Activated CD4-positive, alpha-beta memory T cell treated with anti-CD3 and anti-CD28 coated beads, Interleukin-2, amount 10 ng/mL, durations not matched to agents 7 days and 5 days (primary cell): ENCODE measurements around the gene CERT1. TPM values are rescaled to one million over a fixed set of nuclear protein-coding genes. Genes with fewer than 3 reads are reported as not detected.

Experiments
- CTCF ChIA-PET: fragments of 350-600 bp; sonication (Branson Sonifier 250); formaldehyde crosslinking; loops from one replicate; lab custom pipeline; 2021; ENCODE audit warnings: antibody characterized with exemption, inconsistent platforms; lab: Charles Lee
- POLR2A ChIA-PET: fragments of 350-600 bp; sonication (Branson Sonifier 250); formaldehyde crosslinking; loops from one replicate; lab custom pipeline; 2021; ENCODE audit warnings: antibody characterized with exemption; lab: Charles Lee
- DNase-seq: peaks from one replicate; pipeline ENCODE4 v3.0.0-alpha.2; 2020
- H3K27ac Mint-ChIP-seq: one replicate; pipeline ENCODE4 v1.8.0; 2021; ENCODE audit warnings: mild to moderate bottlenecking, mixed read lengths
- H3K27me3 Mint-ChIP-seq: one replicate; pipeline ENCODE4 v1.8.0; 2021; ENCODE audit warnings: mixed read lengths
- H3K36me3 Mint-ChIP-seq: one replicate; pipeline ENCODE4 v1.8.0; 2021; ENCODE audit warnings: low read depth, mixed read lengths
- H3K4me1 Mint-ChIP-seq: one replicate; pipeline ENCODE4 v1.8.0; 2021; ENCODE audit warnings: mixed read lengths
- H3K4me3 Mint-ChIP-seq: one replicate; pipeline ENCODE4 v1.8.0; 2021; ENCODE audit warnings: mild to moderate bottlenecking, mixed read lengths
- H3K9me3 Mint-ChIP-seq: one replicate; pipeline ENCODE4 v1.8.0; 2021; ENCODE audit warnings: mixed read lengths
- total RNA-seq, 2 experiments: library from RNA; stranded (reverse); gene quantifications; one replicate each; pipeline ENCODE4 v1.2.3, GENCODE V29; 2021

Gene CERT1
- total RNA-seq, 2 experiments from 2014 or later: 36.2 to 39.7 TPM

GRCh38 chr5:75365740-75366139, 145.7 kb downstream of the CERT1 start:
- Mint-ChIP-seq H3K9me3 (no peaks in the 10 kb centered on the region), H3K27ac (no peak overlapping the region), H3K4me1 (peaks cover 6% of the 10 kb centered on the region), H3K4me3 (no peak overlapping the region), H3K27me3 (no peaks in the 10 kb centered on the region), H3K36me3 (peaks cover 22% of the 10 kb centered on the region)
- no peak for DNase-seq
- ChIA-PET CTCF (no interaction called here), POLR2A (interaction anchor here (0.7 to 1.3 kb wide), 3 partner anchors 15 to 146 kb away, joined by 3 read pairs; partner anchors contain the start of genes CERT1 and POLK)

- H3K4me3 Mint-ChIP-seq: no peak overlapping the region
- H3K4me1 Mint-ChIP-seq: peaks cover 6% of the 10 kb centered on the region
- ChIA-PET POLR2A (interaction anchor here (0.9 to 1.3 kb wide), 2 partner anchors 14 to 147 kb away, joined by 3 read pairs; partner anchors contain the start of genes CERT1 and POLK), CTCF (no interaction called here)
- H3K9me3 Mint-ChIP-seq: no peaks in the 10 kb centered on the region
- no peak overlapping the region for H3K27ac Mint-ChIP-seq
- no peaks in the 10 kb centered on the region for H3K27me3 Mint-ChIP-seq
- DNase-seq: no peak
- peaks cover 32% of the 10 kb centered on the region for H3K36me3 Mint-ChIP-seq
These were observed 146.7 kb downstream of the CERT1 start for GRCh38 chr5:75364571-75365280.

GRCh38 chr5:75363726-75364495, 147.5 kb downstream of the CERT1 start:
- CTCF ChIA-PET: no interaction called here
- no peak for DNase-seq
- Mint-ChIP-seq H3K9me3 (no peaks in the 10 kb centered on the region), H3K4me1 (peaks cover 6% of the 10 kb centered on the region), H3K4me3 (no peak overlapping the region), H3K27me3 (no peaks in the 10 kb centered on the region), H3K27ac (no peak overlapping the region), H3K36me3 (peaks cover 37% of the 10 kb centered on the region)
- POLR2A ChIA-PET: interaction anchor here (0.8 kb wide), 1 partner anchor 13 kb away, joined by 3 read pairs; no protein-coding TSS in a partner anchor

GRCh38 chr5:75363111-75363510, 148.3 kb downstream of the CERT1 start:
- POLR2A ChIA-PET: interaction anchor here (0.8 kb wide), 1 partner anchor 12 kb away, joined by 3 read pairs; no protein-coding TSS in a partner anchor
- peaks cover 40% of the 10 kb centered on the region for H3K36me3 Mint-ChIP-seq
- H3K4me3 Mint-ChIP-seq: no peak overlapping the region
- no peak for DNase-seq
- H3K27ac Mint-ChIP-seq: no peak overlapping the region
- H3K27me3 Mint-ChIP-seq: no peaks in the 10 kb centered on the region
- CTCF ChIA-PET: interaction anchor here (0.9 kb wide), 1 partner anchor 26 kb away, joined by 3 read pairs; the partner anchor contains the start of gene HMGCR
- H3K9me3 Mint-ChIP-seq: no peaks in the 10 kb centered on the region
- H3K4me1 Mint-ChIP-seq: peaks cover 6% of the 10 kb centered on the region

GRCh38 chr5:75362474-75362975, 148.9 kb downstream of the CERT1 start:
- Mint-ChIP-seq H3K27me3 (no peaks in the 10 kb centered on the region), H3K27ac (no peak overlapping the region), H3K9me3 (no peaks in the 10 kb centered on the region), H3K4me1 (peaks cover 6% of the 10 kb centered on the region), H3K4me3 (no peak overlapping the region), H3K36me3 (peaks cover 42% of the 10 kb centered on the region)
- ChIA-PET POLR2A (interaction anchor here (0.8 to 1.1 kb wide), 2 partner anchors 12 to 26 kb away, joined by 3 read pairs; partner anchors contain the start of gene HMGCR), CTCF (interaction anchor here (0.9 kb wide), 1 partner anchor 26 kb away, joined by 3 read pairs; the partner anchor contains the start of gene HMGCR)
- DNase-seq: no peak

GRCh38 chr5:75361310-75361709, 150.1 kb downstream of the CERT1 start:
- H3K27ac Mint-ChIP-seq: no peak overlapping the region
- no peak overlapping the region for H3K4me3 Mint-ChIP-seq
- CTCF ChIA-PET: no interaction called here
- peaks cover 55% of the 10 kb centered on the region for H3K36me3 Mint-ChIP-seq
- no peak for DNase-seq
- POLR2A ChIA-PET: interaction anchor here (1.1 kb wide), 2 partner anchors 10 to 24 kb away, joined by 3 to 4 read pairs; partner anchors contain the start of gene HMGCR
- no peaks in the 10 kb centered on the region for H3K27me3 Mint-ChIP-seq
- H3K9me3 Mint-ChIP-seq: no peaks in the 10 kb centered on the region
- H3K4me1 Mint-ChIP-seq: no peaks in the 10 kb centered on the region

GRCh38 chr5:75358117-75358516, 153.3 kb downstream of the CERT1 start:
- H3K36me3 Mint-ChIP-seq: peaks cover 65% of the 10 kb centered on the region
- POLR2A ChIA-PET: no interaction called here
- CTCF ChIA-PET: interaction anchor here (0.7 kb wide), 1 partner anchor 1766 kb away, joined by 3 read pairs; no protein-coding TSS in a partner anchor

GRCh38 chr5:75356719-75357118, 154.7 kb downstream of the CERT1 start:
- ChIA-PET CTCF (interaction anchor here (2.1 kb wide), 1 partner anchor 20 kb away, joined by 5 read pairs; the partner anchor contains the start of gene HMGCR), POLR2A (no interaction called here)
- Mint-ChIP-seq H3K4me3 (no peak overlapping the region), H3K27me3 (no peaks in the 10 kb centered on the region), H3K9me3 (no peaks in the 10 kb centered on the region), H3K4me1 (peaks cover 1% of the 10 kb centered on the region), H3K36me3 (peaks cover 61% of the 10 kb centered on the region), H3K27ac (no peak overlapping the region)
- DNase-seq: no peak

More at GRCh38 chr5:75358117-75358516, 153.3 kb downstream of the CERT1 start:
- no peaks in the 10 kb centered on the region for H3K9me3 Mint-ChIP-seq
- DNase-seq: no peak
- H3K4me1 Mint-ChIP-seq: no peaks in the 10 kb centered on the region
- no peak overlapping the region for H3K27ac Mint-ChIP-seq
- no peaks in the 10 kb centered on the region for H3K27me3 Mint-ChIP-seq
- no peak overlapping the region for H3K4me3 Mint-ChIP-seq

GRCh38 chr5:75355236-75355635, 156.2 kb downstream of the CERT1 start:
- Mint-ChIP-seq H3K4me3 (no peak overlapping the region), H3K27me3 (no peaks in the 10 kb centered on the region), H3K27ac (no peak overlapping the region), H3K36me3 (peaks cover 68% of the 10 kb centered on the region), H3K4me1 (peaks cover 16% of the 10 kb centered on the region), H3K9me3 (no peaks in the 10 kb centered on the region)
- no peak for DNase-seq
- POLR2A ChIA-PET: no interaction called here
- CTCF ChIA-PET: interaction anchor here (2.1 kb wide), 1 partner anchor 18 kb away, joined by 5 read pairs; the partner anchor contains the start of gene HMGCR

GRCh38 chr5:75351139-75351926, 160.1 kb downstream of the CERT1 start:
- Mint-ChIP-seq H3K36me3 (peaks cover 68% of the 10 kb centered on the region), H3K9me3 (no peaks in the 10 kb centered on the region), H3K4me3 (no peak overlapping the region), H3K27me3 (no peaks in the 10 kb centered on the region), H3K27ac (peak overlapping the region; percentile 54), H3K4me1 (peaks cover 37% of the 10 kb centered on the region)
- POLR2A ChIA-PET: interaction anchor here (0.7 to 3.1 kb wide), 7 partner anchors 10 to 20 kb away, joined by 3 to 16 read pairs (median 4); partner anchors contain the start of gene HMGCR
- no peak for DNase-seq
- CTCF ChIA-PET: interaction anchor here (0.7 to 3.0 kb wide), 5 partner anchors 10 to 331 kb away, joined by 3 to 12 read pairs (median 4); partner anchors contain the start of gene HMGCR

- POLR2A ChIA-PET: interaction anchor here (3.1 kb wide), 1 partner anchor 13 kb away, joined by 16 read pairs; the partner anchor contains the start of gene HMGCR
- no peaks in the 10 kb centered on the region for H3K9me3 Mint-ChIP-seq
- peaks cover 37% of the 10 kb centered on the region for H3K4me1 Mint-ChIP-seq
- CTCF ChIA-PET: interaction anchor here (1.3 to 3.0 kb wide), 3 partner anchors 8 to 331 kb away, joined by 3 to 12 read pairs (median 4); partner anchors contain the start of gene HMGCR
- no peaks in the 10 kb centered on the region for H3K27me3 Mint-ChIP-seq
- no peak overlapping the region for H3K27ac Mint-ChIP-seq
- H3K4me3 Mint-ChIP-seq: no peak overlapping the region
- DNase-seq: no peak
- H3K36me3 Mint-ChIP-seq: peaks cover 70% of the 10 kb centered on the region
These were observed 161.8 kb downstream of the CERT1 start for GRCh38 chr5:75349663-75350062.

- Mint-ChIP-seq H3K36me3 (peaks cover 72% of the 10 kb centered on the region), H3K4me1 (peaks cover 37% of the 10 kb centered on the region), H3K4me3 (no peak overlapping the region), H3K9me3 (no peaks in the 10 kb centered on the region), H3K27me3 (no peaks in the 10 kb centered on the region), H3K27ac (no peak overlapping the region)
- ChIA-PET POLR2A (no interaction called here), CTCF (no interaction called here)
- no peak for DNase-seq
These were observed 163.2 kb downstream of the CERT1 start for GRCh38 chr5:75348241-75348640.
